LNCaP clone FGC (cell line): ENCODE measurements around the gene ZNHIT3.

ENCODE experiments used
- DNase-seq: peaks from one replicate; pipeline ENCODE4 v3.0.0-alpha.2; 2011; ENCODE audit warnings: low read depth
- H3K4me3 ChIP-seq: 2 replicates; pipeline ENCODE4 v1.5.1; 2011; ENCODE audit warnings: mild to moderate bottlenecking, low read depth, low read length, control low read depth
- TF ChIP-seq, protein P1 (sequence below): IDR thresholded peaks from 2 replicates; pipeline ENCODE4 v1.5.1; 2012; ENCODE audit warnings: mild to moderate bottlenecking; ENCODE audit not compliant: control insufficient read depth, insufficient read depth; ENCODE audit errors: extremely low read depth

ZNHIT3 gene

DNA sequence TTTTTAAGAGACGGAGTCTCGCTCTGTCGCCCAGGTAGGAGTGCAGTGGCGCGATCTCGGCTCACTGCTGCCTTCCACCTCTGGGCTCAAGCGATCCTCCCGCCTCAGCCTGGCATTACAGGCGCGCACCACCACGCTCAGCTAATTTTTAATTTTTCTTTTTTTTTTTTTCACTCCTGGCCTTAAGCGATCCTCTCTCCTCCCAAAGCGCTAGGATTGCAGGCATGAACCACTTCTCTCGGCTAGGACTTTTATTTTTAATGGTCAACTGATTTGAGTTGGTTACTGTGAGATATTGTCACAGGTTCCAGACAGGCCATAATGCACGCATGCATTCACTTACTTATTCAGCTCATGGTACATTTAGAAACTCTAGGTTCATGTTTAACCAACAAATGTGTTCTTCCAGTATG is 49.2 kb downstream of the ZNHIT3 start:
- TF ChIP-seq, protein P1, sequence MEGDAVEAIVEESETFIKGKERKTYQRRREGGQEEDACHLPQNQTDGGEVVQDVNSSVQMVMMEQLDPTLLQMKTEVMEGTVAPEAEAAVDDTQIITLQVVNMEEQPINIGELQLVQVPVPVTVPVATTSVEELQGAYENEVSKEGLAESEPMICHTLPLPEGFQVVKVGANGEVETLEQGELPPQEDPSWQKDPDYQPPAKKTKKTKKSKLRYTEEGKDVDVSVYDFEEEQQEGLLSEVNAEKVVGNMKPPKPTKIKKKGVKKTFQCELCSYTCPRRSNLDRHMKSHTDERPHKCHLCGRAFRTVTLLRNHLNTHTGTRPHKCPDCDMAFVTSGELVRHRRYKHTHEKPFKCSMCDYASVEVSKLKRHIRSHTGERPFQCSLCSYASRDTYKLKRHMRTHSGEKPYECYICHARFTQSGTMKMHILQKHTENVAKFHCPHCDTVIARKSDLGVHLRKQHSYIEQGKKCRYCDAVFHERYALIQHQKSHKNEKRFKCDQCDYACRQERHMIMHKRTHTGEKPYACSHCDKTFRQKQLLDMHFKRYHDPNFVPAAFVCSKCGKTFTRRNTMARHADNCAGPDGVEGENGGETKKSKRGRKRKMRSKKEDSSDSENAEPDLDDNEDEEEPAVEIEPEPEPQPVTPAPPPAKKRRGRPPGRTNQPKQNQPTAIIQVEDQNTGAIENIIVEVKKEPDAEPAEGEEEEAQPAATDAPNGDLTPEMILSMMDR, result no peak
- DNase-seq, result no peak
- peak overlapping the region; percentile 74 for H3K4me3 ChIP-seq

DNA sequence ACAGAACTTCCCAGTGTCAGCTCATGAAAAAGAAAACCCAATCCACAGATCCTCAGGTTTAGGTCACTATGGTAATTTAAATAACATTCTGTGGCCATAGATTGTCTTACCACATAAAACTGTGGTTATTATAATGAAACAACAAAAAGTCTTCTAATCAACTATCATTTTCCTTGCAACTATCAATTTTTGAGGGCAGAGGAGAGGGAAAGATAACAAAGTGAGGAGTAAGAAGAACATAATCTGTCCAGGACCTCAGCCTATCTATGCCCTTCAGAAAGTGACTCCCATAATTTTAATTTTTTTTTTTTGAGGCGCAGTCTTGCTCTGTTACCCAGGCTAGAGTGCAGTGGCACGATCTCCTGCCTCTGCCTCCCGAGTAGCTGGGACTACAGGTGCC is 54.2 kb downstream of the ZNHIT3 start:
- DNase-seq, result no peak
- TF ChIP-seq, protein P1, result no peak
- H3K4me3 ChIP-seq, result no peak overlapping the region

DNA sequence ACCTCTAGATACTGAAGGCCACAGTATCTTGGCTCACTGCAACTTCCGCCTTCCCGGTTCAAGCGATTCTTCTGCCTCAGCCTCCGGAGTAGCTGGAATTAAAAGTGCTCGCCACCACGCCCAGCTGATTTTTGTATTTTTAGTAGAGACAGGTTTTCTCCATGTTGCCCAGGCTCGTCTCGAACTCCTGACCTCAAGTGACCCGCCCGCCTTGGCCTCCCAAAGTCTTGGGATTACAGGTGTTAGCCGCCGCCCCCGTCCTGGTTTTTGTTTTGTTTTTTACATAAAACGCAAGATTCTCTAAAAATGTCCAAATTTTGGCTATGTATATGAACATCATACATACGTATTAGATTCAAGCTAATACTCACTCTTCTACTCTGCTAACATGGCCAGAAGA is 56.3 kb downstream of the ZNHIT3 start:
- no peak for DNase-seq
- TF ChIP-seq, protein P1, result no peak
- H3K4me3 ChIP-seq, result no peak overlapping the region

DNA sequence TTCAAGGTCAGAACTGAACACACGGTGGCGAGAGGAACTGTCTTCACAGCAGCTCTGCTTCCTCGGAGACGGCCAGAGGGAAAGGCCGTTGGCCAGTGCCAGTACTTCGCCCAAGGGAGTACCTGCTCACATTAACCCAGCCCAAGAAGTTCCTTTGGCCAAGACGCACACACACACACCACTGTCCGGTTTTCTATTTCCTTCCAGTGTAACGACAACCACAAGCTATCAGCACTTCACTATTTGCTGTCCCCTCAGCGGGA is 57.5 kb downstream of the ZNHIT3 start:
- peak overlapping the region; percentile 66 for H3K4me3 ChIP-seq
- DNase-seq, result peak; percentile 40
- TF ChIP-seq, protein P1, result no peak

DNA sequence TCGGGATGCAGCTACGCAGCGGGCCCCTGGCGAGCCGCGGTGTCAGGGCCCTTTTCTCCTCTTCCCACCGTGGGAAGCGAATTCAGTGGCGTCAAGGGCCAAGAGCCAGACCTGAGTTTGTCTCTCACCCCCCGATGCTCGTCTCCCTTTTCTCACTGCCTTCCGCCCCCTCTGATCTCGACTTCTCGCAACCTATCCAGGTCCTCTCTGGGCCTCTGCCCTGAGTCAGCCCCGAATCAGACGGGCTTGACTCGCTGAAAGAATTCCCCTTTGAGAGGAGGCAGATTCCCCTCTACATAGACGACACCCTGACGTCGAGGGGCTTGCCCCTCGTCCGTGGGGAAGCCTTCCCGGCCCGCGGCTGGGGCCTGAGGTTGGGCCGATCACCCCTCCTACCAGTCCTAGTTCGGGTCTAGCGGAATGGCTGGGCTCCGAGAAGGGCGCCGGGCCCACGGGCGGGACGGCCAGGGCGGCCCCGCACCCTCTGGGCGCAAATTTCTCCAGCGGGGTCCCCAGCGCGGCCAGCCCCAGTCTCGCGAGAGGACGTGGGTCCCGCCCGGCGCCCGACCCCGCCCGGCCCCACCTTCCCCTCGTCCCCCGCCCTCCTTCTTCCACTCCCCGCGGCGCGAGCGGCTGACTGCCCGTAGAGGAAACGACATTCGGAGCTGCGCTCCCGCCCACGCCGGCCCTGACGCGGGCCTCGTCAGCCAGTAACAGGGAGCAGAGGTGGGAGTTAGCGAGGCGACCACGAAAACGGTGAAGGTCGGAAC is 58.0 kb downstream of the ZNHIT3 start, which contains the start of gene GGNBP2:
Gene GGNBP2 (plus strand): TSS at position 613 of the 770 bp plus-strand sequence. CDS start 806 bp downstream, outside the sequence.
- TF ChIP-seq, protein P1, result no peak
- peak within 1 kb of the TSS; percentile 66 for H3K4me3 ChIP-seq
- DNase-seq, result peak; percentile 77

DNA sequence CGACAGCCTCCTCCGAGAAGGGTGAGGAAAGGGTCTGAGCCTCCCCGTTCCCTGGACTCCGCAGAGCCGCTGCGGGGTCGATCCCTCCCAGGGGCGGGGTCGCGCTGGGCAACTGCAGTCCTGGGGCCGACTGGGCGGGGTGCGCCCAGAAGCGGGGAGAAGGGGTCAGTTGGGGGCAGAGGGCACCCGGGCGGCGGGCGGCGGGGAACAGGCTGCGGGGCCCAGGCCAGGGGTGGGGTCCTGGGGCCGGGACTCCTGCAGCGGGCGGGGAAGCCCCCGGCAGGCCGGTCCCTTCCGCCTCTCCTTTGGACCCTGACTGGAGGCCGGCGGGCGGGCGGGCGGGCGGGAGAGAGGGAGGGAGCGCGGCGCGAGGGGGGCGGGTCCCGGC is 58.6 kb downstream of the ZNHIT3 start:
- no peak for DNase-seq
- TF ChIP-seq, protein P1, result no peak
- peak overlapping the region; percentile 66 for H3K4me3 ChIP-seq
